RPMI7951 (cell line): ENCODE measurements around the gene USP1. TPM values are rescaled to one million over a fixed set of nuclear protein-coding genes. Genes with fewer than 3 reads are reported as not detected.

Source experiments
- DNase-seq: peaks from one replicate; pipeline ENCODE4 v3.0.0-alpha.2; 2012; ENCODE audit warnings: low read depth
- total RNA-seq: library from RNA; depleted of rRNA; stranded (reverse); fragments of >200 nt; shearing (Covaris generic); gene quantifications from 2 replicates; pipeline ENCODE4 v1.2.3, GENCODE V29; 2014; rRNA removed

The USP1 gene
- total RNA-seq, 1 experiment from 2014 or later, result 72.9 TPM

- DNase-seq, result no peak
Observed at GRCh38 chr1:62487956-62488355, 51.1 kb downstream of the USP1 start.

- DNase-seq, result no peak
Observed at GRCh38 chr1:62492521-62492920, 55.7 kb downstream of the USP1 start.

- no peak for DNase-seq
Observed at GRCh38 chr1:62493656-62494055, 56.8 kb downstream of the USP1 start.

GRCh38 chr1:62494137-62494536, 57.3 kb downstream of the USP1 start:
- no peak for DNase-seq

GRCh38 chr1:62500210-62500609, 63.4 kb downstream of the USP1 start:
- DNase-seq, result no peak

Other genes with a start within 250 kb of the USP1 start
- not detected in 2 replicates for gene L1TD1, start 242.2 kb upstream of the USP1 start, total RNA-seq
- gene KANK4, start 117.6 kb upstream of the USP1 start, total RNA-seq, result 0.36 TPM in 1 of 2 replicates, not detected in the other
- not detected in 2 replicates for gene ANGPTL3, start 160.5 kb downstream of the USP1 start, total RNA-seq